ENCODE measurements around the gene CELF2.
"Not testable (repeated sequence)": the region's sequence is repeated elsewhere in the genome, so short reads cannot be mapped to it uniquely, and the experiment has no call there.

Gene CELF2

DNA sequence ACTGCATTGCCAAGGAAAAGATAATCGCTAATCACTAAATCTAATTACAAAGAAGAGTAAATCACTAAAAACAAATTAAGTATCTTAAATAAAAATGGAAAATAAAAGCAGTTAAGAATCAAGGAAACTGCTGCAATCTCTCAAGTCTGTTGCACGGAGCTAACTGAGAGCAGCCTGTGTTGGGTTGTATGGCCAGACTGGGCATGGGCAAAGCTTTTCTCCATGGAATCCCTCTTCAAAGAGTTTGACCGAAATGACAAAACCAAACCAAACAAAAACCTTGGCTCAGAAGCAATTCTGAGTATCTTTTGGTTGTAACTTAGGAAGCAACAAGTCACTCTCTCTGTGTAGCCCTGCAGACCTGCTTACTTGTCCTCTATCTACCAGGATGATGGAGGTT lies 78.8 kb downstream of the CELF2 start:
- DNase-seq (ENCODE audit: low read depth in 2 of 2), result no peak

DNA sequence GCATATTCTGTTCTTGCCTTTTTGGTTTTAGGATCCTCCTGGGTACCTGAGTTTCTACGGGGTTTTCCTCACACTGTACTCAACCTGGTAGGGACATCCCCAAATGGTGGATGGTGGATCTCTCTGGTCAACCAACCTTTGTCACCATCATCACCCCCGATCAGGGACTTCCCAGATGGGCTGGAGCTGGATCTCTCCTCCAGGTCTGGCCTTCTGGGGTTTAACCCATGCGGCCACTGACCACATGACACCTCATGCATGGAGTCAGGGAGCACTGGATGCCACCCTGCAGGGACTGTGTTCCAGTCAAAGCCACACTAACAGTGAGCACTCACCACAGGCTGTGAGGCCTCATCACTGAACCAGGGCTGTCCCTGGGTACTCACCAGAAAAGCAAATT lies 80.0 kb downstream of the CELF2 start:
- DNase-seq (ENCODE audit: low read depth in 2 of 2), result peak in 1 of 2 donors; percentile 15

DNA sequence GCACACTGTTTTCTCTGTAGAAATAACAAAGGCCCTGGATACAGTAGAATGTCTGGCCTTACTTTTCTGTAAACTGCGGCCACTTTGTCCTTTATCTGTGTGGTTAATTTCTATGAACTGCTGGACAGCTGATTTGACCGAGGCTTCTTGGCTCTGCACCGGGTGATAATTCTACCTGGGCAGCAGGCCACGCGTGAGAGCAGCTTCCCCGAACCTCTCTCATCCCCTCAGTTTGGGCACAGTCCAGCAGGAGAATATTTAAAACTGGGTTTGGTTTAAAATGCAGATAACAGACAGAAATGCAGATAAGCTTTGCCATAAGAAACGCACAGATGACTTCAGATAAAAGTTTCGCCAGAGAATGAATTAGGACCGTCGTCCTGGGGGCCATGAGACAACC lies 81.0 kb downstream of the CELF2 start:
- DNase-seq (ENCODE audit: low read depth in 2 of 2), result no peak

DNA sequence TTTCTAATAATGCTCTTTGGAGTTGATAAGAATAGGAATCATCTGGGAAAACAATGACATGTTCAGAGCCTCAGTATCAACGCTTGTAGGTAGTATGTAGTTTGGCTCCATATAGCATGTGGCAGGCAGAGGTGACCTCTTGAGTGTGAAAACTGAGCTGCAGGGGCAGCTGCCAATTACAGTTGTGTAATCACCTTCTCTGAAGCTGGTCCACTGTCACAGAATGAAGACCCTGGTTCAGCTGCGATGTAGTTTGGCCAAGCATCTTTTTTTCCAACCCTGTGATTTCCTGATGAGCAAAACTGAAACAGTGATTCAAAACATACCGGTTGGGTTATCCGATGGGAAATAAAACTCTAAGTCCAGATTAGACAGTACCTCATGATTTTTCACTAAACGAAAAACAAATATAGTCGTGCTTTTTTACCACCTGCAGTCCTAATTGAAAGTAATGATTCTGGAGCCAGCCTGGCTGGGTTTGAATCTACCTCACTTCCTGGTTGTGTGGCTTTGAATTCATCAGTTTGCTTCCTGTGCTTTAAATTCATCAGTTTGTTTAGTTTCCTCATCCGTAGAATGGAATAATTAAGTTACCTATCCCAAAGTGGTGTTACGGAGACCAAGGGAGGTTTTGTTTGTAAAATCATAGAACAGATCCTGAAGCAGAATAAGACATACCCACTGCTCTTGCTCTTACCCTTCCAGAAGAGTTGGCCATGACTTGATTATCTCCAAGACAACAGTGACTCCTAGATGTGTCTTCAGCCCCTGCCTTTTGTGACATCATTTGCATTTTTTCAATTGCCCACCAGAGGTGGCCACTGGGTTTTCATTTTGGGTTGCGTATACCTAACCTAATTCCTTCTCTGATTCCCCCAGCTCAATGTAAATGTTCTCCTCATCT lies 87.4 kb downstream of the CELF2 start:
- no peak for DNase-seq (ENCODE audit: low read depth in 2 of 2)

DNA sequence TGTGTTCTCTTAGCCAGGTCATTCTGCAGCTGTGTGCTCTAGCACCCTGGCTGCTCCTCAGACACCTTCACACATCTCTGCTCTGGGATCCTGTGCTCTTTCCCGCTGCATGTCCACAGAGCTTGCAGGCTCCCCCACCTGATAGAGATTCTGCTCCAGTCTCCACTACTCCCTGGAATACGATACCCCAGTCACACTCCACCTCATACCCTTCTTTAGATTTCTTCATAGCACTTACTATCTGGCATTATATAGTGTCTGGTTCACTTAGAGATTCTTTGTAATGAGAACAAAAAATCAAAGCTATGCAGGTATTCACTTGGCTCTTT lies 88.0 kb downstream of the CELF2 start:
- no peak for DNase-seq (ENCODE audit: low read depth in 2 of 2)

DNA sequence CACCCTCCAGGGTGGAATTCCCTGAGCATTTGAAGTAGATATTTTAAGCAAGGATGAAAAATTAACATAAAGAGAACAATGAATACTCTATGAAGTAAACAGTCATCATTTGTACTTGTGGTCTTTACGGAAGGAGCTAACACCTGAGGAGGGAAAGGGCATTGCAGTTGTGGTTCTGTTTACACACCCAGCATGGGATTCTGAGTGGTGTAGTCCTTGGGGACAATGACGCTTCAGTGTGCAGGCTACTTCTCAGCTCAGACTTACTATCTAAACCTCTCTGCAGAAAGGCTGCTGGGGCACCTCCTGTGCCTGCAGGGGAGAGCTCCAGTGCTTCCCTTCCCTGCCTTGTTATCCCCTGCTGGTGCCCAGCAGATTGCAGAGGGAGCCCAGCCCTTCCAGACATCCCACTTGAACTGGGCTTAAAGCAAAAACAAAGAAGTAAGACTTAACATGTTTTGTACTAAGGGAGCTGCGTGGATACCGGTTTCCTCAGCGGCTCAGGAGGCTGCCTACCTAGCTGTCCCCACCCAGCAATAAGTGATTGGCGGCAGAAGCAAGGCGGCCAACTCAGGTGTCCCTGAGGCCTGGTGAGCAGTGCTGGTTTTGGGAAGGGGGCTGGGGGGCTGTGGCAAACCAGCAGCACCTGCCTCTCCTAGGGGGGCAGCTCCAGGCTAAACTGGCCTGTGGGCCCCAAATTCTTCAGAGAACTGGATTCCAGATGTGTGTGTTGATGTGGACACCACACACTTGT lies 89.1 kb downstream of the CELF2 start:
- DNase-seq (ENCODE audit: low read depth in 2 of 2), result no peak

DNA sequence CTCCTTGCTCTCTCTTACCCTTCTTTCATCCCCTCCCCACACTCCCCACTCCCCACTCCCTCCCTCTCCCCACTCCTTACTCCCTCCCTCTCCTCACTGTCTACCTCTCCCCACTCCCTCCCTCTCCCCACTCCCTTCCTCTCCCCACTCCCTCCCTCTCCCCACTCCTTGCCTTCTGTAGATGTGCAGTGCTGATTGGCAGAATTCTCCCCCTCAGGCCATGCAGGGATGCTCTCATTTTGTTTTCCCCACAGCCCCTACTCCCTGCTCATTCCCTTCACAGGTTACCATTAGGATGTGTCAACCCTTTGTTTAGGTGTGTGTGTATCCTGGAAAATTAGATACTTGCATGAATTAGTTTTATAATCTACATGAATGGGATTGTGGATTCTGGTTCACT lies 90.3 kb downstream of the CELF2 start:
- DNase-seq (ENCODE audit: low read depth in 2 of 2), result no peak

DNA sequence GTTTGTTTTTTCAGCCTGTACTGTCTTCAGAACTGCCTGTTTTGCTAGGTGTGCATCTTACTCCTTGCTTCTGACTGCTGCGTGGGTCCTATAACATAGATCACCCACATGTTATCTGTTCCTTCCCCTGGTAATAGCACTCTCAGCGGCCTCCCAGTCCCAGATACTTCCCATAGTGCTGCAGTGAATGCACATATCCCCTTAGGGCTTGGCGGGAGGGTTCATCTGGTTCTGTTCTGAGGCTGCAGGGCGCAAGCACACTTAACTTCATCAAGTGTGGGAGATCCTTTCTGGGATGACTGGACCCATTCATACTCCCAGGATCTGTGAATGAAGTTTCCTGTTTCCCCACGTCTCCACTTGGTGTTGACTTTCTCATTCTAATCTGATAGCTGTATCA lies 90.7 kb downstream of the CELF2 start:
- DNase-seq (ENCODE audit: low read depth in 2 of 2), result no peak

DNA sequence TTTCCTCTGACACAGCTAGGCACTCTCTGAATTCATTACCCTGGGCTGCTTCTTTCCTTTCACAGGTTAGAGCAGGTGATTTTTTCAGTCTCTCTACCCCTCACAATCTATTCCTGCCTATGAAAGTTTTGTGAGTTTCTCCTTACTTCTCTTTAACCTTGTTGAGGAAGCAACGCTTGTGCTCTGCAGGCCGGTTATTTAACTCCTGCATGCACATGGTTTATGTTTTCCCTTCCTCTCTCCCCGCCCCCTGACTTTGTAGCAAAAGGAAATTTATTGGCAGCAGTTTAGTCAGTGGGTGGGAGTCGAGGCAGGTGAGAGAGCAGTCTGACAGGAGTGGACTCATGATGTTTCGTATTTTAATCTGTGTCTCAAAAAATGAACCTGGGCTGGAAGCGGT lies 91.9 kb downstream of the CELF2 start:
- no peak for DNase-seq (ENCODE audit: low read depth in 2 of 2)

DNA sequence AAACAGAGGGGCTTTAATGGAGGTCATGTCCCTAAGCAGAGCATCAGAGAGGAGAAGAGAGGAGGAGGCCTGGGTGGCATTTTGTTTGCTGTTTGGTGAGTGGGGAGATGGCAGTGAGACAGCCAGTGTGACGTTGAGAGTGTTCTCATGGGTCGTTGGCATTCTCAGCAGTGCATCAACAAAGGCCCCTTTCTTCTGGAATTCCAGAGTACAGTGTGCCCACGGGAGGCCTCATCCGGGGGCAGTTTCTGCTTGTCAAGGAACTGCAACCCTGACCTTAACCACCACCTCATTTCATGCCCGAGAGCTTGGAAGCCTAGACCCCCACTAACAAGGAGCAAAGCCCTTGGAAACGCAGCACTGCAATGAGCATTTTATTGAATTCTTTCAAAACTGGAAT lies 92.9 kb downstream of the CELF2 start:
- DNase-seq (ENCODE audit: low read depth in 2 of 2), result no peak

DNA sequence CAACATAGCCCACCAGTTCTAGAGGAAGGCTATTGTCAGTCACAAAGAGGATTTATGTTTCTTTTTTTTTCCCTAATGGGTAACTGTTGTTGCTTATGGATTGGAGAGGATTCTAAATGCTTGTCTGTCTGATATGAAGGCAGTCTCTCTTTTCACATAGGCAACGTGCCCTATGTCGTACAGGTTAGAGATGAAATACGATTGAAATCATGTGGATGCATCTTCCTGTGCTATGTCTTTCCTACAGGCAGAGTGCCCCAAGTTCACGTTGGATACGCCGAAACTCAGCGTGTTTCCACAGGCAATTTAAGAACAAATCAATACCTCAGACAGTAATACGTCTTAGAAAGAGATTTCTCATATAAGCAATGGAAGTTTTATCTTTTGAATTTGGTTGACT lies 93.8 kb downstream of the CELF2 start:
- DNase-seq (ENCODE audit: low read depth in 2 of 2), result no peak

DNA sequence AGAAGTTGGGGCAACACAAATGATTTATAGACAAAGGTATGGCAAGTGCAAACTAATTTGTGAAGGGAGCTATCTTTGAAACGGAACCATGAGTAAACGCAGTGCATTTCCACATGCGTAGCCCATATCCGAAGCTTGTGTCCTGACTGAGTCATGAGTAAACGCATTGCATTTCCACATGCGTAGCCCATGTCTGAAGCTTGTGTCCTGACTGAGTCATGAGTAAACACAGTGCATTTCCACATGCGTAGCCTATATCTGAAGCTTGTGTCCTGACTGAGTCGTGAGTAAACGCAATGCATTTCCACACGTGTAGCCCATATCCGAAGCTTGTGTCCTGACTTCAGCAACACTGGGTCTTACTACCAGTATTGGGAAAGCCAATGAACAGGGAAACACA lies 95.0 kb downstream of the CELF2 start:
- DNase-seq (ENCODE audit: low read depth in 2 of 2), result no peak

DNA sequence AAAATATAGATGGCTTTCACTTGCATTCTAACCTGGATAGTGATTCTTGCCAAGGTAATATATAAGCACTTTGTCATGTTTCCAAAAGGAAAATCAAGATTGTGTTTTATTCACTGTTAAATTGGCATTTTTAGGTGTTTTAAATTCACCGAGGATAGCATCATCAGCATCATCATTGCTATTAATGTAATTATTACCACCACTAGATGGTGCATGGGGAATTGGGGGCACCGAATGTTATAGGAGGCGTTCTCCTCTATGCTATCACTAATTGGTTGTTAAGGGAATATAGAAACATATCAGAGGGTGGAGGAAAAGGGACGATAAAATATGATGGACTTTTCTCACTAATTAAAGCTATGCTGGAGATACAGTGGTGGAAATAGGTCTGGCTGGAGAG lies 95.5 kb downstream of the CELF2 start:
- DNase-seq (ENCODE audit: low read depth in 2 of 2), result no peak

DNA sequence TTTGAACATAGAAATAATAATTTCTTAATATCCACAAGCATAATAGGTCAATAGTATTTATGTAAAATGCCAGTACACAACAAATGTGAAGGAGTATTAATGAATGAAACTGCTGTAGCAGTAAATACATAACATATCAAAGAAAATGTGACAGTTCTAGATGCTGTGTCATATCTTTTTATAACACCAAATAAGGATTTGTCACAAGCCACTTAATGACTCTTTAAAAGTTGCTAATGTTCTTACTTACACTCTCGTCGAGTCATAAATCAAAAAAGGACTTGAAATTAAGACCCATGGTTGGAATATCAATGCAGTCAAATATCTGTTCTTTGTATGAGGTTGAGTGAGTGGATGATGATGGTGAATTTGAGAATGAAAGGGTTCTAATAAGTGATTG lies 96.6 kb downstream of the CELF2 start:
- DNase-seq (ENCODE audit: low read depth in 2 of 2), result no peak

DNA sequence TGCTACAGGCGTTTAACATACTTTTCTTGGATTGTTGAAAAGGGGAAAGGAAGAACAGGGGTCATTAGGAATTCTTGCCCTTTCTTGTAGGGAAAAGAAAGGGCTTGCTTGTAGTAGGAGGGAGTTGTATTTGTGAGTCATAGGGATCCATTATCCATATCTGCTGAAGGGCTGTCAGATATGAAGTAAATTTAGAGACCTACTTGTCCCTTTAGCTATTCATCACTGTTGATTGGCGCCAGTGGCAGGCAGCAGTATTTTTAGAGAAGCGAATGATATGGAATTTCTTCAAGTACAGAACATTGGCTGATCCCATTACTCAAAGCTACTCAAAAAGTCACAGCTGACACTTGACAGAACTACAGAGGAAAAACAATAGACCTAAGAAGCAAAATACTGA lies 97.7 kb downstream of the CELF2 start:
- no peak for DNase-seq (ENCODE audit: low read depth in 2 of 2)

DNA sequence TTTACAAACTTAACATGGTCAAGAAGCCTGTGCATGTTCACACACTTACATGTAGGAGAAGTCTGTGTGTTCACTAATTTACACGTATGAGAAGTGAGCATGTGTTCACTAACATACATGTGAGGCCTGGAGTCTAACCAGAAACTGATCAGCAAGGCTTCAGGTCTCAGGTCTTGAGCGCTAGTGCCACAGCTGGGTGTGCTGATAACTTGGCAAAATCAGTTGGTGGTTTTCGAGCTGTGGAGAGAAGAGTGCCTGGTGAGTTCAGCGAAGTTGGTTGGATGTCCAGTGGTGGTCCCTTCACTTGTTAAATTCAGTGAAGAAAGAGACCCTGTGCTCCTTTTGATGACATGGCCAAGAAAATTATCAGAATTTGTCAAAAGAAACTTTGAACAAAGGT lies 98.7 kb downstream of the CELF2 start:
- no peak for DNase-seq (ENCODE audit: low read depth in 2 of 2)

DNA sequence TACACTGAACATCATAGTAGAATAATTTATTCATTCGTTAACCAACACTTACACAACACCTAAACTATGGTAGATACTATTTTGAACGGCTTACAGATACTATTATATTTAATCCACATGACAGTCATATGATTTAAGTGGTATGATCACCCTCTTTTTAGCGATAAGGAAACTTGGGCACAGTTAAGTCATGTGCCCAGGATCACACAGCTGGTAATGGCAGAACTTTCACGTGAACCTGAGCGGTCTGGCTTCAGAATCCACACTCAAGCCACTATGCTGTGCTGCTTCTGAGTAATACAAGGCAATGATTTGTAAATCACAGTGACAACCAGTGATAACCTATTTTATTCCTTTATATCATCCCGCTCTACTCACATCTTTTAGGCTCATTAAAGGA lies 99.1 kb downstream of the CELF2 start:
- DNase-seq (ENCODE audit: low read depth in 2 of 2), result no peak

DNA sequence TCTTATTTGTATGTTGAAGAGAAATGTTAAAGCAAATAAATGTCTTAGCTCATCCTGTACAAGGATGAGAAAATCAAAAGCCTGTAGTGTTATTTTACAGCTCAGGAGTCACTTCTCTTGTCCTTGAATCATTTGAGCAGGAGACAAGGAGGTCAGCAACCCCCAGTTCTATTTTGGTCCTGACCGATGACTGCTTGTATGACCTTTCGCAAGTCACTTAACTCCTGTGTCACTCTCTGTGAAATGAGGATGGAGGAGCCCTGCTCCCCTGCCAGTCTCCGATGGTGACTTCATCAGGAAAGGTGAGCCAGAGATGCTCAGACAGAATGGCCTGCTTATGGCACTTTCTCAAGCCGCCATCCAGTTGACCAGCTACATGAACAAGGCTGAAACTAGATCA lies 101.0 kb downstream of the CELF2 start:
- DNase-seq (ENCODE audit: low read depth in 2 of 2), result no peak

DNA sequence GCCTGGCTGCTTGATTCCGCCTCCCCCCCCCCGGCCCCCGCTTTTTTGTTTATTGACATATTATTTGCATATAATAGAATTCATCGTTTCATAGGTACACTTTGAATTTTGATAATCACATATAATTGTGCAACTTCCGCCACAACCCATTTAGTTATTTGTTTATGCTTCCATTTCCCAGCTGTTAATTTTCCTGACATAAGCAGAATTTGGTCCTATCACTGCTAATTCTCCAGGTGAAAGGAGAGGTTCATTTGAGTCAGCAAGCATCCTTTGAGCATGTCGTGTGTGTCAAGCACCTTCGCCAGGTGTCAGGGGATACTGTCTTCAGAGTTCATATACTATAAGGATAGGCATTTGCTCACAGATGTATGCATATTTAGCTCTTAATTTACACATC lies 102.2 kb downstream of the CELF2 start:
- no peak for DNase-seq (ENCODE audit: low read depth in 2 of 2)

DNA sequence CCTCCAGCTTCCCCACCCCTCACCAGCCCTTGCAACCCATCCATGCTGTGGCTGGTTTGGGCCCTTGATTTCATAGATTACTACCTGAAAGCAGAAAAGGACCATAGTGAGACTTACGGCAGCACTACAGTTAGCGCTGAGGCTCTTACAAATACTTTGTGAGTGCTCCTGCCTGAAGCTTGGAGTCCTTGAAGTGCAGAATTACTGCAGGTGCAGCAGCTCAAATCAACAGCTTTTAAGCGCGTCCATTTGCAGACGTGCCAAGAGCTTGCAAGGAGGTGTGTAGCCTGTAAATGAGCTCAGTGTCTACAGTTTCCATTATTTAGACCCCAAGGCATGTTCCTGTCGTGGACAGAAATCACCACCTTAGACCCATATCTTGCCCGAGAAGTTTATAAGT lies 103.0 kb downstream of the CELF2 start:
- DNase-seq (ENCODE audit: low read depth in 2 of 2), result no peak

DNA sequence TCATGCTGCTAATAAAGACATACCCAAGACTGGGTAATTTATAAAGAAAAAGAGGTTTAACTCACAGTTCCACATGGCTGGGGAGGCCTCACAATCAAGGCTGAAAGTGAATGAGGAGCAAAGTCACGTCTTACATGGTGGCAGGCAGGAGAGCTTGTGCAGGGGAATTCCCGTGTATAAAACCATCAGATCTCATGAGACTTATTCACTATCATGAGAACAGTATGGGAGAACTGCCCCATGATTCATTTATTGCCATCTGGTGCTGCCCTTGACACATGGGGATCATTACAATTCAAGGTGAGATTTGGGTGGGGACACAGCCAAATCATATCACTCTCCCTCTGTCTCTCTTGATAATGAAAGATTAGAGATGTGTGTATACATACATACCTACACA lies 106.2 kb downstream of the CELF2 start:
- DNase-seq (ENCODE audit: low read depth in 2 of 2), result not testable (repeated sequence)

DNA sequence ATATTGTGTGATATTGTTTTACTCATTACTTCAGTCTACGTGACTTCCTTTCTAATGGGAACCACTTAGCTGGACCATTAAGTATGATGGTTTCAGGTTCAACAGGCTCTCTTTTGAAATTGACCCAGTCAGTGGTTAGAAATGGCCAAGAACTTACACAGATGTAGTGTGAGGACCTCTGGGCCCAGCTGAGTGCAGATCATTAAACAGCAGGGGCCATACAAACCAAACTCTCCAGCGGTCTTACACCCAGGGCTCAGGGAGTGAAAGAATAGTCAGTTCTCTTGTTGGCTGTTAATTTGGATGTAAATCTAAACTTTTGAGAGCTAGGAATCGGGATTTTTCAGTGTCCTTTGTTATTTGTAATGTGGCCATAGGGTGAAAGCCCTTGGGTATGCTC lies 107.3 kb downstream of the CELF2 start:
- no peak for DNase-seq (ENCODE audit: low read depth in 2 of 2)

DNA sequence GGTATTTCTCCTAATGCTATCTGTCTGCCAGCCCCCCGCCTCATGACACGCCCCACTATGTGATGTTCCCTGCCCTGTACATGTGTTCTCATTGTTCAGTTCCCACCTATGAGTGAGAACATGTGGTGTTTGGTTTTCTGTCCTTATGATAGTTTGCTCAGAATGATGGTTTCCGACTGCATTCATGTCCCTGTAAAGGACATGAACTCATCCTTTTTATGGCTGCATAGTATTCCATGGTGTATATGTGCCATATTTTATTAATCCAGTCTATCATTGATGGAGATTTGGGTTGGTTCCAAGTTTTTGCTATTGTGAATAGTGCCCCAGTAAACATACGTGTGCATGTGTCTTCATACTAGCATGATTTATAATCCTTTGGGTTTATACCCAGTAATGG lies 109.3 kb downstream of the CELF2 start:
- not testable (repeated sequence) for DNase-seq (ENCODE audit: low read depth in 2 of 2)
